H9 (cell line): ENCODE measurements around the gene OR2H1. TPM values are rescaled to one million over a fixed set of nuclear protein-coding genes. Genes with fewer than 3 reads are reported as not detected.

Experiments used
- DNase-seq: peaks from one replicate; pipeline ENCODE4 v3.0.0-alpha.2; 2017
- H2AFZ ChIP-seq: one replicate; pipeline ENCODE4 v1.6.1; 2013; ENCODE audit warnings: mild to moderate bottlenecking, low read length, control low read depth, moderate library complexity
- H2AK5ac ChIP-seq: 2 replicates; pipeline ENCODE4 v1.6.1; 2013; ENCODE audit warnings: low read length, control low read depth, mixed read lengths; ENCODE audit not compliant: insufficient read length
- H2BK120ac ChIP-seq: one replicate; pipeline ENCODE4 v1.6.1; 2013; ENCODE audit warnings: low read depth, mild to moderate bottlenecking, low read length, control low read depth, inconsistent platforms; ENCODE audit not compliant: poor library complexity, severe bottlenecking
- H2BK12ac ChIP-seq: 2 replicates; pipeline ENCODE4 v1.6.1; 2013; ENCODE audit warnings: low read length, control low read depth, mixed read lengths, low read depth; ENCODE audit not compliant: insufficient read length
- H2BK15ac ChIP-seq: 2 replicates; pipeline ENCODE4 v1.6.1; 2013; ENCODE audit warnings: low read depth, low read length, control low read depth
- H2BK20ac ChIP-seq: one replicate; pipeline ENCODE4 v1.6.1; 2013; ENCODE audit warnings: low read depth, mild to moderate bottlenecking, low read length, control low read depth, inconsistent platforms; ENCODE audit not compliant: poor library complexity, severe bottlenecking
- H2BK5ac ChIP-seq: 2 replicates; pipeline ENCODE4 v1.6.1; 2013; ENCODE audit warnings: low read length, control low read depth, mixed read lengths; ENCODE audit not compliant: insufficient read length
- H3K14ac ChIP-seq: 2 replicates; pipeline ENCODE4 v1.6.1; 2013; ENCODE audit warnings: low read length, control low read depth; ENCODE audit not compliant: insufficient read depth
- H3K18ac ChIP-seq: 2 replicates; pipeline ENCODE4 v1.6.1; 2013; ENCODE audit warnings: low read depth, mild to moderate bottlenecking, mixed read lengths, low read length, control low read depth; ENCODE audit not compliant: insufficient read length
- H3K23ac ChIP-seq: 2 replicates; pipeline ENCODE4 v1.6.1; 2013; ENCODE audit warnings: low read length, control low read depth, mixed read lengths, low read depth; ENCODE audit not compliant: insufficient read length
- H3K23me2 ChIP-seq: 2 replicates; pipeline ENCODE4 v1.6.1; 2013; ENCODE audit warnings: low read depth, mild to moderate bottlenecking, mixed read lengths, low read length, control low read depth; ENCODE audit not compliant: insufficient read length, poor library complexity, severe bottlenecking
- H3K27ac ChIP-seq: 2 replicates; pipeline ENCODE4 v1.5.1; 2013; ENCODE audit warnings: low read length, control low read depth, mixed read lengths, low read depth; ENCODE audit not compliant: insufficient read length
- H3K27me3 ChIP-seq: 2 replicates; pipeline ENCODE4 v1.6.1; 2013; ENCODE audit warnings: low read length, control low read depth, inconsistent platforms; ENCODE audit not compliant: insufficient read depth
- H3K4ac ChIP-seq: 2 replicates; pipeline ENCODE4 v1.6.1; 2013; ENCODE audit warnings: low read depth, mild to moderate bottlenecking, control low read depth, inconsistent platforms, low read length, moderate library complexity
- H3K4me1 ChIP-seq: 2 replicates; pipeline ENCODE4 v1.6.1; 2013; ENCODE audit warnings: low read length, control low read depth, inconsistent platforms; ENCODE audit not compliant: insufficient read depth
- H3K4me2 ChIP-seq: 2 replicates; pipeline ENCODE4 v1.6.1; 2013; ENCODE audit warnings: low read length, control low read depth, mixed read lengths; ENCODE audit not compliant: insufficient read length, insufficient read depth
- H3K56ac ChIP-seq: 2 replicates; pipeline ENCODE4 v1.6.1; 2013; ENCODE audit warnings: low read depth, mild to moderate bottlenecking, mixed read lengths, low read length, control low read depth; ENCODE audit not compliant: insufficient read length
- H3K79me1 ChIP-seq: 2 replicates; pipeline ENCODE4 v1.6.1; 2013; ENCODE audit warnings: low read depth, mild to moderate bottlenecking, moderate library complexity, low read length, control low read depth, inconsistent platforms; ENCODE audit not compliant: insufficient read depth, poor library complexity, severe bottlenecking
- H3K79me2 ChIP-seq: 2 replicates; pipeline ENCODE4 v1.6.1; 2013; ENCODE audit warnings: low read length, control low read depth, inconsistent platforms; ENCODE audit not compliant: insufficient read depth
- H3K9ac ChIP-seq: 2 replicates; pipeline ENCODE4 v1.6.1; 2013; ENCODE audit warnings: low read length, control low read depth, mixed read lengths; ENCODE audit not compliant: insufficient read length; ENCODE audit errors: extremely low read depth
- H3K9me3 ChIP-seq: one replicate; pipeline ENCODE4 v1.6.1; 2013; ENCODE audit warnings: low read depth, low read length, inconsistent platforms; ENCODE audit not compliant: control insufficient read depth
- H3T11ph ChIP-seq: one replicate; pipeline ENCODE4 v1.6.1; 2013; ENCODE audit warnings: mild to moderate bottlenecking, low read length, control low read depth, inconsistent platforms
- H4K20me1 ChIP-seq: one replicate; pipeline ENCODE4 v1.6.1; 2013; ENCODE audit not compliant: control insufficient read depth, insufficient read length, insufficient read depth
- H4K5ac ChIP-seq: 2 replicates; pipeline ENCODE4 v1.6.1; 2013; ENCODE audit warnings: low read depth, mild to moderate bottlenecking, mixed read lengths, low read length, control low read depth; ENCODE audit not compliant: insufficient read length
- H4K8ac ChIP-seq: replicated peaks from 2 replicates; pipeline ENCODE4 v1.6.1; 2013; ENCODE audit warnings: low read length, control low read depth, mixed read lengths, low read depth; ENCODE audit not compliant: insufficient read length
- H4K91ac ChIP-seq: 2 replicates; pipeline ENCODE4 v1.6.1; 2013; ENCODE audit warnings: low read depth, mild to moderate bottlenecking, moderate library complexity, mixed read lengths, low read length, control low read depth; ENCODE audit not compliant: insufficient read length
- H3K27ac Mint-ChIP-seq, 3 experiments: 2 replicates in 2 of 3; 3 replicates in 1 of 3; pipeline ENCODE4 v1.8.0; 2020 to 2021; ENCODE audit warnings: mixed read lengths in 3 of 3, mild to moderate bottlenecking in 1 of 3, moderate library complexity in 1 of 3
- H3K27me3 Mint-ChIP-seq: 2 replicates; pipeline ENCODE4 v1.8.0; 2021; ENCODE audit warnings: low read depth, mild to moderate bottlenecking, moderate library complexity, mixed read lengths
- H3K36me3 Mint-ChIP-seq, 3 experiments: 2 replicates in 2 of 3; 3 replicates in 1 of 3; pipeline ENCODE4 v1.8.0; 2020 to 2021; ENCODE audit warnings: low read depth in 3 of 3, mixed read lengths in 3 of 3; ENCODE audit not compliant: insufficient read depth in 1 of 3
- H3K4me1 Mint-ChIP-seq, 2 experiments: 2 replicates each; pipeline ENCODE4 v1.8.0; 2020; ENCODE audit warnings: mixed read lengths in 2 of 2
- H3K4me3 Mint-ChIP-seq, 2 experiments: 2 replicates in 1 of 2; 3 replicates in 1 of 2; pipeline ENCODE4 v1.8.0; 2020 to 2021; ENCODE audit warnings: mild to moderate bottlenecking in 2 of 2, mixed read lengths in 2 of 2, moderate library complexity in 1 of 2
- H3K9me3 Mint-ChIP-seq, 2 experiments: 2 replicates in 1 of 2; 3 replicates in 1 of 2; pipeline ENCODE4 v1.8.0; 2020; ENCODE audit warnings: mild to moderate bottlenecking in 2 of 2, mixed read lengths in 2 of 2, moderate library complexity in 1 of 2
- WGBS: extraction: QIAGEN DNeasy Blood & Tissue Kit; methylation state at CpG from one replicate; pipeline ENCODE4 v1.1.7; 2013; ENCODE audit warnings: missing lambda C conversion rate, low lambda C conversion rate, mixed read lengths; ENCODE audit not compliant: insufficient read length; ENCODE audit errors: extremely low coverage; 5-methylcytosine and 5-hydroxymethylcytosine counted together
- total RNA-seq: library from RNA; stranded (reverse); gene quantifications from 2 replicates; pipeline ENCODE4 v1.2.1, GENCODE V29; 2021
- TF ChIP-seq, protein P1 (sequence below): fragments of 200-600 bp; sonication (generic); conservative IDR thresholded peaks from 3 replicates; pipeline ENCODE4 v1.8.0; 2021; ENCODE audit warnings: antibody characterized with exemption, mild to moderate bottlenecking

The OR2H1 gene
- total RNA-seq, 1 experiment from 2014 or later: not detected

DNA sequence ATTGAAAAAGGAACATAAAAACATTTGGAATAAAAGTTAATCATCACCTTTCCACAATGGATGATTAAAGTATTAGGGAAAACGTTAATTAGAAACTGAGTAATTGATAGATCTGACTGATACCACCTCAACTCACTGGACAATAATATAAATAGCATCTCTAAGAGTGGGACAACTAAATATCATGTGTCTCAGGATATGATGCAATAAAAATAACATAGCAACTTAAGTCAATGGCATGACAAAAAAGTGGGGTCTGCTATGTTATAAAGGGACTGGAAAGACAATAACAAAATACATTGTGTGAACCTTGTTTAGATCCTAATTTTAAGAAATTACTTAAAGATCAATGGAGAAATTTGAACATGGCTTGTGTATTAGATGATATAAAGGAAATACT, 31.9 kb upstream of the OR2H1 start:
- H4K91ac ChIP-seq: no peak overlapping the region
- TF ChIP-seq, protein P1, sequence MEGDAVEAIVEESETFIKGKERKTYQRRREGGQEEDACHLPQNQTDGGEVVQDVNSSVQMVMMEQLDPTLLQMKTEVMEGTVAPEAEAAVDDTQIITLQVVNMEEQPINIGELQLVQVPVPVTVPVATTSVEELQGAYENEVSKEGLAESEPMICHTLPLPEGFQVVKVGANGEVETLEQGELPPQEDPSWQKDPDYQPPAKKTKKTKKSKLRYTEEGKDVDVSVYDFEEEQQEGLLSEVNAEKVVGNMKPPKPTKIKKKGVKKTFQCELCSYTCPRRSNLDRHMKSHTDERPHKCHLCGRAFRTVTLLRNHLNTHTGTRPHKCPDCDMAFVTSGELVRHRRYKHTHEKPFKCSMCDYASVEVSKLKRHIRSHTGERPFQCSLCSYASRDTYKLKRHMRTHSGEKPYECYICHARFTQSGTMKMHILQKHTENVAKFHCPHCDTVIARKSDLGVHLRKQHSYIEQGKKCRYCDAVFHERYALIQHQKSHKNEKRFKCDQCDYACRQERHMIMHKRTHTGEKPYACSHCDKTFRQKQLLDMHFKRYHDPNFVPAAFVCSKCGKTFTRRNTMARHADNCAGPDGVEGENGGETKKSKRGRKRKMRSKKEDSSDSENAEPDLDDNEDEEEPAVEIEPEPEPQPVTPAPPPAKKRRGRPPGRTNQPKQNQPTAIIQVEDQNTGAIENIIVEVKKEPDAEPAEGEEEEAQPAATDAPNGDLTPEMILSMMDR: no peak
- H3K36me3 Mint-ChIP-seq: no peaks in the 10 kb centered on the region
- no peak overlapping the region for H2AFZ ChIP-seq
- H3K4me3 Mint-ChIP-seq: no peak overlapping the region
- H2AK5ac ChIP-seq: no peak overlapping the region
- no peak overlapping the region for H2BK15ac ChIP-seq
- no peaks in the 10 kb centered on the region for H3K79me1 ChIP-seq
- no peak overlapping the region for H2BK120ac ChIP-seq
- H3K56ac ChIP-seq: no peak overlapping the region
- peaks cover 3% of the 10 kb centered on the region; the same call in 1 of the 2 replicates for H3K4me1 ChIP-seq
- no peak overlapping the region for H4K5ac ChIP-seq
- no peak overlapping the region for H3K23ac ChIP-seq
- H2BK12ac ChIP-seq: no peak overlapping the region
- H3K79me2 ChIP-seq: no peaks in the 10 kb centered on the region
- H3K27ac ChIP-seq: no peak overlapping the region
- H3K14ac ChIP-seq: no peak overlapping the region
- DNase-seq: no peak
- H3K4me2 ChIP-seq: no peak overlapping the region
- H4K20me1 ChIP-seq: no peaks in the 10 kb centered on the region
- no CpG with 5 or more reads among the region's 1 CpG for WGBS
- H3K23me2 ChIP-seq: no peaks in the 10 kb centered on the region
- H2BK20ac ChIP-seq: no peak overlapping the region
- no peak overlapping the region for H4K8ac ChIP-seq
- no peak overlapping the region for H3K27ac Mint-ChIP-seq
- H3K27me3 Mint-ChIP-seq: no peaks in the 10 kb centered on the region
- peaks cover 12 to 13% of the 10 kb centered on the region in 2 experiments for H3K4me1 Mint-ChIP-seq
- H3K18ac ChIP-seq: no peak overlapping the region
- no peaks in the 10 kb centered on the region; a peak in 2 of 5 replicates for H3K9me3 Mint-ChIP-seq
- no peak overlapping the region for H2BK5ac ChIP-seq
- no peak overlapping the region for H3K4ac ChIP-seq
- H3K9ac ChIP-seq: no peak overlapping the region
- H3K9me3 ChIP-seq: no peaks in the 10 kb centered on the region
- no peaks in the 10 kb centered on the region for H3K27me3 ChIP-seq
- H3T11ph ChIP-seq: no peak overlapping the region
